Activated CD4-positive, alpha-beta T cell treated with anti-CD3 and anti-CD28 coated beads, Interleukin-2, amount 50 U/mL, for 1 hour (primary cell): Measurements from ENCODE around the gene ST6GALNAC1.

ENCODE experiments used
- DNase-seq: peaks from one replicate; pipeline ENCODE4 v3.0.0-alpha.2; 2020

ST6GALNAC1 gene

DNA sequence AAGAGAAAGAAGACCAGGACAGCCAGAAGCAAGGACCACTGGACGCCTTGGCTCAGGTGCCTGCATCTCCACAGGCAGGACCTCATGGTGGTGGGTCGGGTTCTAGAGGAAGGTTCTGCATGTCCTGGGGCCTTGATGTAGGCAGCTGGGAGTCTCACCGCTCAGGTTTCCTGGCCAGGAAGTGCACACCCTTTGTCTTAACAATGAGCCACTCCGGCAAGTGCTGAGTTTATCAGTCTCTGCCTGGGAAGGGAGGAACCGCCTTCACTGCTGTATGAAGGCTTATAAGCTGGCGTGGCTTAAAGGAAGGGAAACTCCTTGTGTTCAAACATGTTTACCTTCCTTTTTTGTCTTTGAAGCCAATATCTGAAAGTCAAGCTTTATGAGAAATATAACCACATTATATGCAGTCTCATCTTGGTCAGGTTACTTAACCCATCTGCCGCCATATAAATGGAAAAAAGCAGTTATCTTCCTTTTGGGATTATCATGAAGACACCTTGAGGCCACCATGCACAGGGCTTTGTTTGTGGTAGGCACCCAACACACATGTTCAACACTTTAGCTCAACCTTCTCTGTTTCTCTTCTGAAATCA, at the start of gene ST6GALNAC1:
TSS of gene ST6GALNAC1 (minus strand) at position 205 of the 596 bp plus-strand sequence. CDS start at position 86, 119 bp downstream.
- DNase-seq = peak; percentile 32

DNA sequence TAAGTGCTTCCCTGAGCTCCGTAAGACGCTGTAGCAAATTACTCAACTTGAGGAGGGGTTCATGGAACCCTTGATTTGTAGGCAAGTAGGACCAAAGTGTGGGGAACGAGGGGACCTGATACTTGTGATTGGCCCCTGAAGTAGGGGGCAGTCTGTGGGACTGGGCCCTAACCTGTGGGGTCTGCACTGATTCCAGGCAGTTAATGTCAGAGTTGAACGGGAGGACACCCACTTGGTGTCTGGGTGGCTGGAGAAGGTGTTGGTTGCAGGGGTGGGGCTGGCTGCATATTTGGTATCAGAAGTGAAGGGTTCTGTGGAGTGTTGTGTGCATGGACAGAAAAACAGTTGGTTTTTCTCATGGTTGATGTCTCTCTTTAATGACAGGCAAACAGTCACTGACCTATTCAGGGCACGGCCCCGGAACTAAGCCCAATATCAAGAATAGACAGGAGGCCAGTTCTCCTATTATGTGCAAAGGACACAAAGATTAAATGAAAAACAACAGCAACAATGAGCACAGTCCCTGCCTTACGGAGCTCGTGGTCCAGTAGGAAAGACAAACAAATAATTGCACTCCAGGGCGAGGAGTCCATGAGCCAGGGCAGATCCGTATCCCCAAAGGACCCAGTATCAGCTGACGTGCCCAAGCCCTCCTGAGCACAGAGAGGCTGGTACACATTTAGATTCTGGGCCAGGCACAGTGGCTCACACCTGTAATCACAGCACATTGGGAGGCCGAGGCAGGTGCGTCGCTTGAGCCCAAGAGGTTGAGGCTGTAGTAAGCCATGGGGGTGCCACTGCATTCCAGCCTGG, 48.0 kb upstream of the ST6GALNAC1 start:
- DNase-seq = no peak

DNA sequence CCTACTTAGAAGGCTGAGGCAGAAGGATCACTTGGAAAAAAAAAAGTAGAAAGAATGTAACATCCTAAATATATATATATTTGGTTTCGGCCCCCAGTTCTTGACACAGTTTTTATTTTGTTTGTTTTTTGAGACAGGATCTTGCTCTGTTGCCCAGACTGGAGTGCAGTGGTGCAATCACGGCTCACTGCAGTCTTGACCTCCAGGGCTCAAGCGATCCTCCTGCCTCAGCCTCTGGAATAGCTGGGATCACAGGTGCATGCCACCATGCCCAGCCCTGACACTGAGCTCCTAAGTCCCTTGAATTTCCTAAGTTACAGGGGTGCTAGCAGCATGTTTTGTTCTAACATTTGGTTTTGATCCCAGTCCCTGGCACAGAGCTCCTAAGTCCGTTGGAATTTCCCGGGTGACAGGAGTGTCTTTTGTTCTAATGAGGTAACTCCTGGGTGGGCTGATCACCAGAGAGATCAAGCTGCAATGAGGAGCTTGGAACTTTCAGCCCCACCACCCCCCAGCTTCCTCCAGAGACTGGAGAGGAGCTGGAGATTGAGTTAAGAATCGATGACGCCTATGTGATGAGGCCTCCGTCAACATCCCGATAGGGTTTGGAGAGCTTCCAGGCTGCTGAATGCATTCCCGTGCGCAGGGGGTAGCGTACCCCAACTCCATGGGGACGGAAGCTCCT, 47.2 kb upstream of the ST6GALNAC1 start:
- no peak for DNase-seq

- DNase-seq = no peak
These were observed 46.3 kb upstream of the ST6GALNAC1 start for GRCh38 chr17:76689859-76690258.

DNA sequence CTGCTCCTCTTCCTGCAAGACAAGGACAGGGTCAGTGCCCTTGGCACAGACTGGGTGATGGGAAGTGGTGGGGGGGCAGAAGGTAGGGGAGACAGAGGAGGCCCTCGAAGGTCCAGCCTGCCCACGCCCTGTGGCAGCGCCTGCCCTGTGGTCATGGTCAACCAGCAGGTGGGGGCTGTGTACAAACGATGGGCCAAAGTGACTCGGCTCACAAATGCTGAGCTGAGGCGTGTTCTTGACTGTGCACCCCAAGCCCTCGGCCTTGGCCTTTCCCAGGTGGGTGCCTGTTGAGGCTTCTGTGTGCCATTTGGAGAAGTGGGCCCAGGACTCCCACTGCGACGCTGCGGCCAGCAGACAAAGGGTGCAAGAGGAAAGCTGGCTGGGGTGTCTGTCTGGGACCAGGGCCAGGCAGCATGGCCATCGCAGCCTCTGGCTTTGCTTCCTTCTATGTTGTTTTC, 44.6 kb upstream of the ST6GALNAC1 start:
- no peak for DNase-seq

DNA sequence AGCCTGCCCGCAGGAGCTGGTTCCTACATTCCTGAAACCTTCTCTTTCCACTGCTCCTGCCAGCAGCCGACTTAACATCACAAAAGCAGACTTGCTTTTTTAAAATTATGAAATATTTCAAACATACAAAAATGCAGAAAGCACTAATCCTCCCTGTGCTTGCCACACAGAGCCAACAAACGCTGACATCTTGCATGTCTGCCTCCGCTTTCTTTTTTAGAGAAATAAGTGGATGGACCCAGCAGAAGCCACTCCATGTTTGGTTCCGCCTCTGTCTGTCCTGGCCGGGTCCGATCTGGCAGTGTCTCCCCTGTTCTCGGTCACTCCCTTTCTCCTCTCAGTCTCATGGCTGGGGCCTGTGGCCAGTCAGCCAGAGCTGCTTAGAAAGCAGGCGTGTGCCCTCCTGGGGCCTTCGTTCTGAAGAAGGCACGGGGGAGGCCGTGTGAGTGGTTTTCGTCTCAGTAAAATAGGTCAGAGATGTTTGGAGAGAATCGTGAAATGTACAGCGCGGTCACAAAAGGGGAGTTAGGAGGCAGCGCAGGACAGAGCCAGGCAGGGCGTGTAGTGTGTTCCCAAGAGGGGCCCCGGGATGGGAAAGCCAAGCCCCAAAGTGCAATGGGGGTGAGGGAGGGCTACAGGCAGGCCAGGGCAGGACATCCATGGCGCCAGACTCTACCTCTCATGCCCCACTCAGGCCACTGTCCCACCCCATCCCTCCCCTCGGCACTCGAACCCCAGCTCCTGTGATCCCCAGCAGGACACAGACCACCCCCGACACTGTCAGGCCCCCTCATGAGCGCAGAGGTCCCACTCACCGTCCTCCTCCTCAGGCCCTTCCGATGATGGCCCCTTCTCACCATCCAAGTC, 44.0 kb upstream of the ST6GALNAC1 start:
- DNase-seq = no peak

- DNase-seq = no peak
These were observed 43.2 kb upstream of the ST6GALNAC1 start for GRCh38 chr17:76686538-76687297.

GRCh38 chr17:76685846-76686245, 42.3 kb upstream of the ST6GALNAC1 start:
- no peak for DNase-seq

GRCh38 chr17:76685366-76685765, 41.8 kb upstream of the ST6GALNAC1 start:
- DNase-seq = no peak

DNA sequence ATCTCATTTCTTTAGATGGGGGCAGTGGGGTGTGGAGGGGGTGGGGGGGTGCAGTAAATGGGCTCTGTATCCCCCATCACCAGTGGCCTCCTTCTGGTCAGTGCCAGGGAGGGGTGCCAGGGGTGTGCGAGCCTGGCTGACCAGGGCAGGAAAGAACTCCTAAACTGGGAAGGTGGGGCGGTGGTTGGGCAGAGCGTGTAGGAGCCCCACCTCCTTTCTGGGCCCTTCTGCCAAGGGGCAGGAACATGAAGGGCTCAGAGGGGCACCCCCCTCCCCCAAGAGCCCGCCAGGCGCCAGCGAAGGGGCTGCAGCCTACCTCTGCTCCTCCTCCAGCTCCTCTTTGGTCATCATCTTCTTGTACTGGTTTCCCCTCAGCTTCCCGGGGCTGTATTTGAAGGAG, 41.2 kb upstream of the ST6GALNAC1 start:
- no peak for DNase-seq

GRCh38 chr17:76683921-76684745, 40.6 kb upstream of the ST6GALNAC1 start:
- no peak for DNase-seq

GRCh38 chr17:76683011-76683755, 39.6 kb upstream of the ST6GALNAC1 start:
- no peak for DNase-seq

DNA sequence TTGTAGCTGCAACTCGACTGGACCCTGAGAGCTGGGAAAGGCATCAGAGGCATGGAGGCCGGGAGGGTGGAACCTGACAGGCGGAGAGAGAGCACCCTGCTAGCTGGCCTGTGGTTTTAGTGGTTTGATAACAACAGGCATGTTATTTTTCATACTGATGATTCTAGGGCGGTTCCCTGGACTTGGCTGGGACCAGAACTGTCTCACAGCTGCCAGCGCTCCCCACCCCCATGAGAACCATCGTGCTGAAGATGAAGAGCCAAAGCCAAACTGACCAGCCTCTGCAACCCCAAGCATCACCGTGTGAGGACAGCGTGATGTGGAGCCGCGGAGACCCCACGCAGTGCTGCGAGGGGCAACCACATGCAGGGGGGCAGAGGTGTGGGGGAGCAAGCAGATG, 38.7 kb upstream of the ST6GALNAC1 start:
- DNase-seq = no peak

- DNase-seq = peak; percentile 76
These were observed 37.9 kb upstream of the ST6GALNAC1 start for GRCh38 chr17:76681222-76682137.

DNA sequence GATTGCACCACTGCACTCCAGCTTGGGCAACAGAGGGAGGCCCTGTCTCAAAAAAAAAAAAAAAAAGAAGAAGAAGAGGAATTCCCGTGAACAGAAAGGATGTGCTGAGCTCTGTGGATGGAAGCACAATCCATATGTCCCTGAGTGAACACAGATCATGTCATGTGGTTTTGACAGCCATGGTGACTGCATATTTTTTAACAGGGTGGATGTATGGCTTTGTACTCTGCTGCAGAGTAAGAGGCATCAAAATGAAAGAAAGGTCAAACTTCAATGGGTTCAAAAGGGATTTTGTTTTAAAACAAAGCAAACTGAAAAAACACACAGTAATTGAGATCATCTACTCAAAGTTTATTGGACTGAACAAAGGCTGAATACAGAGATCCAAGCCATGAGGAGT, 35.7 kb upstream of the ST6GALNAC1 start:
- no peak for DNase-seq

DNA sequence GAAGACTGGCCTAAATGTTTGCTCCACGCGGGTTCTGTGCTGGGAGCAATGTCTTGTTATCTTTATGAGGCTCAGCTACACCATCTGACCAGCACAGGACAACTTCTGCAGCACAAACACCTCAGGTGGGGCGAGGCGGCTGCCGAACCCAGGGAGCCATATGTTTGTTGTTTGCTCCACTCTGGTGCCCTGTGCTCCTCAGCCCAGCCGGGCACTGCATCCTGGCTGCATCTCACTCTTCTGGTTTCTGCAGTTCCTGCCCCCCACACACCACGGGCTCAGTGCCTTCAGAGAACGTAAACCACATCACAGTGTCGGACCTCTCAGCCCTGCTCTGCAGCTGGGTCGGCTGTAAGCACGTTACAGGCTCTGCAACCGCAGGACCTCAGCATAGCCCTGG, 34.8 kb upstream of the ST6GALNAC1 start:
- DNase-seq = peak; percentile 18

DNA sequence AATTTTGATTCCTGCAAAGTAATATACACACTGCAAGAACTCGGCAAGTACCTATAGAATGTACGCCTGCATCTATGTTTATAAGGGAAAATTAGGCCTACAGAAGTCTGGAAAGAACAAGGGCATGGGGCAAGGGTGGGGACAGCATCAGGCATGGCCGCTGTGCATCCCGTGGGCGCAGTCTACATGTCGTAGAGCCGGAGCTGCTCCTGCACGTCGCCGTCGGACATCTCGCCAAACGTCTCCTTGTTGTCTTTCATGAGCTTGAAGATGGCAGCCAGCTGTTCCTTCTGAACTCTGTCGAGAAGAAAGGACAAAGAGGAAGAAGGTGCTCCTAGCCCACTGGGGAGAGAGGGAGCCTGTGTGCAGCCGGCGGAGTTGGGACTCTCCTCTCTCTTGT, 33.8 kb upstream of the ST6GALNAC1 start:
- no peak for DNase-seq

- no peak for DNase-seq
These were observed 33.1 kb upstream of the ST6GALNAC1 start for GRCh38 chr17:76676629-76677028.

DNA sequence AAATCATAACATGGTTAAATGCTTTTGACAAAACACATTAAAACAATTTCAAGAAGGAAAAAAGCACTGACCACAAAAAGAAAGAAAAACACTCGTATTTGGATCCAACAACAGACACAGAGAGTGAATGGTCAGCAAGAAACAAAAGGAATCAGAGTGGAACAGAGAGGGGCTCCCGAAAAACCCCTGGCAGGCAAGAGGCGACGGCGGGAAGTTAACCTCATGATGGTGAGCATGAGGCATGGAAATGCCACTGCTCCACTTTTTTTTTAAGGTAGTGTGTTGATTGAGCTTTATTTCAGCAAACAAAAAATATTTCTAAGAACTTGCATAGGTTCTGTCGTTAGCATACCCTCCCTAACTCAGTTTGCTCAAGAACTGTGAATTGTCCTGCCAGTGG, 32.1 kb upstream of the ST6GALNAC1 start:
- DNase-seq = no peak
